ENCODE measurements around the gene ZC3H13.

ZC3H13 gene

DNA sequence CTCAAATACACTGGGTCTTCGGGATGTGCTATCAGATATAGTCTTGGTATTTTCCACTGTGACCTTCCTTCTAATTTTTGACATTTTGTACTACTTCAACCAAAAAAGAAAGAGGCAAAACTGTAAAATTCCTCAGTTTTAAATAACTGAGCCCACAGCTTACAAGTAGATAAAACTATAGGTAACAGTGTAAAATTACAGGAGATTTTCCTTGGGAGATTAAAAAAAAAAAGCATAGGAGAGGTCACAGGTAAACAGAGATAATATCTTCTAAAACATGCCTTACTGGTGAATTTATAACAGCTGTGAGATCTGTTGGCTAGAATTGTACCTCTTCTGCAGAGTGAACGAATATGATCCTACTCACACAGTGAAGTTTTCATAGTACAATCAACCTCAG is 7.1 kb downstream of the ZC3H13 start:
- H3K4me2 ChIP-seq (ENCODE audit: low read length), result no peak overlapping the region
- H2BK15ac ChIP-seq (replicated peaks; ENCODE audit: low read depth), result no peak overlapping the region
- no peak overlapping the region for H3K9ac ChIP-seq (ENCODE audit: low read length)
- no peaks in the 10 kb centered on the region for H3K27me3 ChIP-seq (ENCODE audit: insufficient read depth, low read length, poor library complexity)
- H3K79me2 ChIP-seq (ENCODE audit: control insufficient read depth, insufficient read depth, low read length), result peaks cover 19% of the 10 kb centered on the region
- H3K18ac ChIP-seq (ENCODE audit: low read length), result no peak overlapping the region
- no peaks in the 10 kb centered on the region for H3K79me1 ChIP-seq (ENCODE audit: low read length)
- DNase-seq, result no peak
- no peak overlapping the region for H3K4me3 ChIP-seq (ENCODE audit: low read length)
- H3K36me3 ChIP-seq (ENCODE audit: control insufficient read depth, insufficient read depth, low read length), result no peaks in the 10 kb centered on the region
- H4K8ac ChIP-seq (ENCODE audit: low read depth, low read length), result no peak overlapping the region
- H3K27ac ChIP-seq (ENCODE audit: low read depth, low read length), result no peak overlapping the region
- H3K23ac ChIP-seq (ENCODE audit: low read length), result no peak overlapping the region
- H3K4me1 ChIP-seq (ENCODE audit: control insufficient read depth, low read depth, low read length), result no peaks in the 10 kb centered on the region
- H3K4ac ChIP-seq (ENCODE audit: low read depth, low read length), result no peak overlapping the region
- no peak overlapping the region for H2BK5ac ChIP-seq (ENCODE audit: low read length)
- no peak overlapping the region for H4K5ac ChIP-seq (ENCODE audit: low read length)
- H2AK5ac ChIP-seq (ENCODE audit: low read length), result no peak overlapping the region
- WGBS (ENCODE audit: extremely low coverage, insufficient coverage, low lambda C conversion rate), result no CpG with 5 or more reads among the region's 2 CpGs
- no peak overlapping the region for H3K56ac ChIP-seq (ENCODE audit: low read length)
- no peak overlapping the region for H2BK120ac ChIP-seq (ENCODE audit: low read depth, low read length)

DNA sequence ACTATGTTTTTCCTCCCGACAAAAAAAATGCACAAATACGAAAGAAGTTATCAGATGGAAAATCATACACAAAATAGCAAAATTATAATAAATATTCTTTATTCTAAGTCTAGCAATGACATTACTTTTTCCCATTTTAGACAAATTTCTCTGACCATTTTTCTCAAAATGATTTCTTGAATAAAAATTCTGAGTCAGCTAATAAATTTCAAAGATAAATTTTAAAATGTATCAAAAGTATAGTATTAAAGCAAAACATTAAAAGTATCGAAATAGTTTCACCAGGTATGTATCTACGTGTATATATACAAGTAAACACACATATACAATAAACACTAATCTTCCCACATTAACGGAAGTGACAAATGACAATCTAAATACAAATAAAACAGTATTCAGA is 8.9 kb downstream of the ZC3H13 start:
- peaks cover 10% of the 10 kb centered on the region for H3K79me2 ChIP-seq (ENCODE audit: control insufficient read depth, insufficient read depth, low read length)
- DNase-seq, result no peak
- H2AK5ac ChIP-seq (ENCODE audit: low read length), result no peak overlapping the region
- no peak overlapping the region for H3K18ac ChIP-seq (ENCODE audit: low read length)
- H3K4me1 ChIP-seq (ENCODE audit: control insufficient read depth, low read depth, low read length), result no peaks in the 10 kb centered on the region
- H3K36me3 ChIP-seq (ENCODE audit: control insufficient read depth, insufficient read depth, low read length), result no peaks in the 10 kb centered on the region
- H3K9ac ChIP-seq (ENCODE audit: low read length), result no peak overlapping the region
- no peak overlapping the region for H4K5ac ChIP-seq (ENCODE audit: low read length)
- no peak overlapping the region for H2BK15ac ChIP-seq (replicated peaks; ENCODE audit: low read depth)
- WGBS (ENCODE audit: extremely low coverage, insufficient coverage, low lambda C conversion rate), result 100% methylated on average over 1 of the region's 5 CpGs
- H3K23ac ChIP-seq (ENCODE audit: low read length), result no peak overlapping the region
- H3K27me3 ChIP-seq (ENCODE audit: insufficient read depth, low read length, poor library complexity), result no peaks in the 10 kb centered on the region
- H3K79me1 ChIP-seq (ENCODE audit: low read length), result no peaks in the 10 kb centered on the region
- no peak overlapping the region for H3K27ac ChIP-seq (ENCODE audit: low read depth, low read length)
- no peak overlapping the region for H2BK120ac ChIP-seq (ENCODE audit: low read depth, low read length)
- H3K4ac ChIP-seq (ENCODE audit: low read depth, low read length), result no peak overlapping the region
- no peak overlapping the region for H4K8ac ChIP-seq (ENCODE audit: low read depth, low read length)
- no peak overlapping the region for H2BK5ac ChIP-seq (ENCODE audit: low read length)
- H3K4me2 ChIP-seq (ENCODE audit: low read length), result no peak overlapping the region
- no peak overlapping the region for H3K56ac ChIP-seq (ENCODE audit: low read length)
- H3K4me3 ChIP-seq (ENCODE audit: low read length), result no peak overlapping the region

DNA sequence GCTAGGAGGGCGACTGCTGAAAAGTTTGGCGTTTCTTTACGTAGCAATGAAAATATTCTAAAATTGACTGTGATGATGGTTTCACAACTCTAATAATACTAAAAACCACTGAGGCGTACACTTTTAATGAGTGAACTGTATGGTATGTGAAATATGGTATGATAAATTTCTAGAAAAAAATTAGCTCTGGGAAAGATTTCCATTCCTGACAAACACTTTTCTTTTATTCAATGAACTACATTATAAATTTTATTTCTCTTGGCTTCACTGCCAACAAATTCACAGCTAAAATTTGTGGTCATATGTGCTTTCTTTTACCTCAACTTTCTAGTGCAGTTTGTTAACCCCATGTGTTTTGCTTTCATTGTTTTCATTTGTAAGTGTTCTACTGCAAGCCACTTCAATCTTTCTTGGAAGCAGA is 11.1 kb downstream of the ZC3H13 start:
- no peaks in the 10 kb centered on the region for H3K4me1 ChIP-seq (ENCODE audit: control insufficient read depth, low read depth, low read length)
- H3K4ac ChIP-seq (ENCODE audit: low read depth, low read length), result no peak overlapping the region
- H3K23ac ChIP-seq (ENCODE audit: low read length), result no peak overlapping the region
- H2BK5ac ChIP-seq (ENCODE audit: low read length), result no peak overlapping the region
- no CpG with 5 or more reads among the region's 4 CpGs for WGBS (ENCODE audit: extremely low coverage, insufficient coverage, low lambda C conversion rate)
- H3K79me1 ChIP-seq (ENCODE audit: low read length), result peaks cover 2% of the 10 kb centered on the region
- H4K5ac ChIP-seq (ENCODE audit: low read length), result no peak overlapping the region
- H3K79me2 ChIP-seq (ENCODE audit: control insufficient read depth, insufficient read depth, low read length), result peaks cover 4% of the 10 kb centered on the region
- no peak overlapping the region for H4K8ac ChIP-seq (ENCODE audit: low read depth, low read length)
- no peak overlapping the region for H3K9ac ChIP-seq (ENCODE audit: low read length)
- H3K56ac ChIP-seq (ENCODE audit: low read length), result no peak overlapping the region
- no peak overlapping the region for H2BK15ac ChIP-seq (replicated peaks; ENCODE audit: low read depth)
- H3K4me3 ChIP-seq (ENCODE audit: low read length), result no peak overlapping the region
- no peak overlapping the region for H2AK5ac ChIP-seq (ENCODE audit: low read length)
- H2BK120ac ChIP-seq (ENCODE audit: low read depth, low read length), result no peak overlapping the region
- no peak overlapping the region for H3K4me2 ChIP-seq (ENCODE audit: low read length)
- no peaks in the 10 kb centered on the region for H3K36me3 ChIP-seq (ENCODE audit: control insufficient read depth, insufficient read depth, low read length)
- DNase-seq, result no peak
- H3K27ac ChIP-seq (ENCODE audit: low read depth, low read length), result no peak overlapping the region
- no peaks in the 10 kb centered on the region for H3K27me3 ChIP-seq (ENCODE audit: insufficient read depth, low read length, poor library complexity)
- no peak overlapping the region for H3K18ac ChIP-seq (ENCODE audit: low read length)

DNA sequence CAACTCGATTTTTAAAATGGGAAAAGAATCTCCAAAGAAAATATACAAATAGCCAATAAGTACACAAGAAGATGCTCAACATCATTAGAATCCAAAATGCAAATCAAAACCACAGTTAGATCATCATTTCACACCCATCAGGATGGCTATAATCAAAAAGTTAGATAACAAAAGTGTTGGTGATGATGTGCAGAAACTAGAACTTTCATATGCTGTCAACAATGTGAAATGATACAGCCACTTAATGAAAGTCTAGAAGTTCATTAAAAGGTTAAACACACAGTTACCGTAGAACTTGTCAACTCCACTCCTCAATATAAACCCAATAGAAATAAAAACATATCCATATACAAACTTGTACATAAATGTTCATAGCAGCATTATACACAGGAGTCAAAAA is 11.8 kb downstream of the ZC3H13 start:
- WGBS (ENCODE audit: extremely low coverage, insufficient coverage, low lambda C conversion rate), result 100% methylated on average over 1 of the region's 2 CpGs
- peaks cover 2% of the 10 kb centered on the region for H3K79me1 ChIP-seq (ENCODE audit: low read length)
- H2BK15ac ChIP-seq (replicated peaks; ENCODE audit: low read depth), result no peak overlapping the region
- H3K27ac ChIP-seq (ENCODE audit: low read depth, low read length), result no peak overlapping the region
- H3K4me3 ChIP-seq (ENCODE audit: low read length), result no peak overlapping the region
- no peak for DNase-seq
- no peak overlapping the region for H3K9ac ChIP-seq (ENCODE audit: low read length)
- H3K27me3 ChIP-seq (ENCODE audit: insufficient read depth, low read length, poor library complexity), result no peaks in the 10 kb centered on the region
- H3K23ac ChIP-seq (ENCODE audit: low read length), result no peak overlapping the region
- H3K4me1 ChIP-seq (ENCODE audit: control insufficient read depth, low read depth, low read length), result no peaks in the 10 kb centered on the region
- H2BK120ac ChIP-seq (ENCODE audit: low read depth, low read length), result no peak overlapping the region
- no peak overlapping the region for H3K56ac ChIP-seq (ENCODE audit: low read length)
- no peak overlapping the region for H2AK5ac ChIP-seq (ENCODE audit: low read length)
- no peak overlapping the region for H3K4ac ChIP-seq (ENCODE audit: low read depth, low read length)
- no peak overlapping the region for H3K4me2 ChIP-seq (ENCODE audit: low read length)
- H3K79me2 ChIP-seq (ENCODE audit: control insufficient read depth, insufficient read depth, low read length), result peaks cover 4% of the 10 kb centered on the region
- no peak overlapping the region for H2BK5ac ChIP-seq (ENCODE audit: low read length)
- no peak overlapping the region for H3K18ac ChIP-seq (ENCODE audit: low read length)
- H4K8ac ChIP-seq (ENCODE audit: low read depth, low read length), result no peak overlapping the region
- no peak overlapping the region for H4K5ac ChIP-seq (ENCODE audit: low read length)
- no peaks in the 10 kb centered on the region for H3K36me3 ChIP-seq (ENCODE audit: control insufficient read depth, insufficient read depth, low read length)

DNA sequence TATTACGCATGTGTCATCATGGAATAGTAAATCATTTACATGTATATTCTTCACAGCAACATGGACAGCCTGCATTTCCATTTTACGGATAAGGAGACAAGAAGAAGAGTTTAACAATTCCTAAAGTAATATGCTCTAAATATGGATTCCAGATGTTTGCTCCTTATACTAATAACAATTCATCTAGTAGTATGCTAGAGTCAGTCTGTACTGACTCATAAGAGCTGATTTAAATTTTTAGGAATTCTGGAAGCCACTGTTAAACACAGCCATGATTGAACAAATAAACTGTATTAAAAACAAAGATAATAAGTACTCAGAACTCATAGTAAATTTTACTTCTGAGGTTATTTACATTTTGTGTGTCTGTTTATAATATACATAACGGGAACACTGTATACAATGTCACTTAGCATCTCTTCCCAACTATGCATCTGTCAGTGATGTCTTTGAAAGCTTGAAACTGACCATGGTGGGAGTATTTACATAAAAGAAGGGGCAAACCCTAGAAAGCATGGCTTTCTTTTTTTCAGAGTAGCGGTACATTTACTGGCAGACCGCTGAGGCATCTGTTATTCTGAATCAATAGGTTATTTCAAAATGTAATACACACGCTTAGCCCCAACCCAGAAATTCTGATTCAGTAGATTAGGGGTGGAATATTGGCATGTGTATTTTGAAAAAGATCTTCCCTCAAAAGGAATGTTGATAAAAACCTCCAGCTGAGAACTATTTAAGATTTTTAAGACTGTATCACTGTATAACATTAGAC is 12.9 kb downstream of the ZC3H13 start:
- Histone ChIP-seq H2BK120ac (ENCODE audit: low read depth, low read length) (no peak overlapping the region), H2AK5ac (ENCODE audit: low read length) (no peak overlapping the region), H3K79me1 (ENCODE audit: low read length) (peaks cover 2% of the 10 kb centered on the region), H3K56ac (ENCODE audit: low read length) (no peak overlapping the region), H4K8ac (ENCODE audit: low read depth, low read length) (no peak overlapping the region), H3K4me2 (ENCODE audit: low read length) (no peak overlapping the region), H3K18ac (ENCODE audit: low read length) (no peak overlapping the region), H3K79me2 (ENCODE audit: control insufficient read depth, insufficient read depth, low read length) (peaks cover 1% of the 10 kb centered on the region), H3K27ac (ENCODE audit: low read depth, low read length) (no peak overlapping the region), H3K4me3 (ENCODE audit: low read length) (no peak overlapping the region), H3K9ac (ENCODE audit: low read length) (no peak overlapping the region), H2BK5ac (ENCODE audit: low read length) (no peak overlapping the region), H4K5ac (ENCODE audit: low read length) (no peak overlapping the region), H3K23ac (ENCODE audit: low read length) (no peak overlapping the region), H3K4me1 (ENCODE audit: control insufficient read depth, low read depth, low read length) (no peaks in the 10 kb centered on the region), H2BK15ac (replicated peaks; ENCODE audit: low read depth) (no peak overlapping the region), H3K36me3 (ENCODE audit: control insufficient read depth, insufficient read depth, low read length) (no peaks in the 10 kb centered on the region), H3K4ac (ENCODE audit: low read depth, low read length) (no peak overlapping the region), H3K27me3 (ENCODE audit: insufficient read depth, low read length, poor library complexity) (no peaks in the 10 kb centered on the region)
- DNase-seq, result no peak
- no CpG with 5 or more reads among the region's 6 CpGs for WGBS (ENCODE audit: extremely low coverage, insufficient coverage, low lambda C conversion rate)

DNA sequence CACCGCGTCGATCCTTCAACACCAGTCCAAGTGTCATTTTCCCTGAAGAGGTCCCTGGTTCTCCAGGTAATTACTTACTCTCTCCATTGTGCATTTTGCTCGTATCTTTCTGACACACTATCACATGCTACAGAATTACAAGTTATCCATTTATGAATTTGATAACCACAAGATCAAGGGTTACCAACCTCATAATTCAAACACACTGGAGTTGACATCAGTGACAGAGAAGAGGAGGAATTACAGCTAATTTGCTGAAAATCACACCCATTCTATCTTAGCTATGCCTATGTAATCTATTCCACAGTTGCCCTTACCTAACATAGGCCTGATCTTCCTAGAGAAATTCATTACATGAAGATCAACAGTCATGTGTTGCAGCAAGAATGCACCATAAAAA is 14.2 kb downstream of the ZC3H13 start:
- Histone ChIP-seq H3K9ac (ENCODE audit: low read length) (no peak overlapping the region), H3K56ac (ENCODE audit: low read length) (no peak overlapping the region), H3K27me3 (ENCODE audit: insufficient read depth, low read length, poor library complexity) (no peaks in the 10 kb centered on the region), H2AK5ac (ENCODE audit: low read length) (no peak overlapping the region), H3K79me1 (ENCODE audit: low read length) (peaks cover 2% of the 10 kb centered on the region), H3K27ac (ENCODE audit: low read depth, low read length) (no peak overlapping the region), H2BK5ac (ENCODE audit: low read length) (no peak overlapping the region), H3K4me1 (ENCODE audit: control insufficient read depth, low read depth, low read length) (no peaks in the 10 kb centered on the region), H3K79me2 (ENCODE audit: control insufficient read depth, insufficient read depth, low read length) (peaks cover 1% of the 10 kb centered on the region), H3K23ac (ENCODE audit: low read length) (no peak overlapping the region), H3K4me2 (ENCODE audit: low read length) (no peak overlapping the region), H4K5ac (ENCODE audit: low read length) (no peak overlapping the region), H3K18ac (ENCODE audit: low read length) (no peak overlapping the region), H3K36me3 (ENCODE audit: control insufficient read depth, insufficient read depth, low read length) (no peaks in the 10 kb centered on the region), H4K8ac (ENCODE audit: low read depth, low read length) (no peak overlapping the region), H3K4me3 (ENCODE audit: low read length) (no peak overlapping the region), H2BK120ac (ENCODE audit: low read depth, low read length) (no peak overlapping the region), H2BK15ac (replicated peaks; ENCODE audit: low read depth) (no peak overlapping the region), H3K4ac (ENCODE audit: low read depth, low read length) (no peak overlapping the region)
- no peak for DNase-seq
- WGBS (ENCODE audit: extremely low coverage, insufficient coverage, low lambda C conversion rate), result no CpG with 5 or more reads among the region's 4 CpGs
